ENCODE data around the gene SHISA9. TPM values are rescaled to one million over a fixed set of nuclear protein-coding genes. Genes with fewer than 3 reads are reported as not detected.

Gene SHISA9
- total RNA-seq, 1 donor from 2014 or later = 2.5 TPM

- H3K4me3 ChIP-seq = no peak overlapping the region
- no peak for DNase-seq (ENCODE audit: low spot score)
- H3K27ac Mint-ChIP-seq = no peak overlapping the region
- no peak overlapping the region for H2AFZ ChIP-seq (replicated peaks)
- H3K4me1 ChIP-seq = no peaks in the 10 kb centered on the region
- no peak overlapping the region for H3K4me2 ChIP-seq
- no peaks in the 10 kb centered on the region for H3K79me2 ChIP-seq (ENCODE audit: low read depth)
- H3F3A ChIP-seq (ENCODE audit: low read depth) = no peaks in the 10 kb centered on the region
- TF ChIP-seq EZH2phosphoT487 (IDR thresholded peaks at IDR 0.05) (no peak), EZH2 (IDR thresholded peaks at IDR 0.05) (no peak), CTCF (IDR thresholded peaks at IDR 0.05) (no peak)
- H3K9me3 Mint-ChIP-seq = no peaks in the 10 kb centered on the region
- H3K9me3 ChIP-seq (ENCODE audit: low read depth) = no peaks in the 10 kb centered on the region
- no peak overlapping the region for H3K27ac ChIP-seq
- H3K9ac ChIP-seq = no peak overlapping the region
- H4K20me1 ChIP-seq (ENCODE audit: low read depth) = no peaks in the 10 kb centered on the region
- peaks cover 2% of the 10 kb centered on the region for H3K27me3 Mint-ChIP-seq (ENCODE audit: insufficient read depth, low read depth)
- no peaks in the 10 kb centered on the region for H3K36me3 ChIP-seq
- H3K4me1 Mint-ChIP-seq = no peaks in the 10 kb centered on the region
- H3K36me3 Mint-ChIP-seq = no peaks in the 10 kb centered on the region
- no peak overlapping the region for H3K4me3 Mint-ChIP-seq
- no peaks in the 10 kb centered on the region for H3K27me3 ChIP-seq
Measured at GRCh38 chr16:13203725-13204124, 302.3 kb downstream of the SHISA9 start.

GRCh38 chr16:13205352-13205751 is 304.0 kb downstream of the SHISA9 start:
- Histone ChIP-seq H3K27ac (no peak overlapping the region), H3K27me3 (no peaks in the 10 kb centered on the region), H3F3A (ENCODE audit: low read depth) (no peaks in the 10 kb centered on the region), H4K20me1 (ENCODE audit: low read depth) (no peaks in the 10 kb centered on the region), H3K9me3 (ENCODE audit: low read depth) (no peaks in the 10 kb centered on the region), H3K4me3 (no peak overlapping the region), H3K36me3 (no peaks in the 10 kb centered on the region), H2AFZ (replicated peaks) (no peak overlapping the region), H3K4me1 (no peaks in the 10 kb centered on the region), H3K9ac (no peak overlapping the region), H3K79me2 (ENCODE audit: low read depth) (no peaks in the 10 kb centered on the region), H3K4me2 (no peak overlapping the region)
- H3K27me3 Mint-ChIP-seq (ENCODE audit: insufficient read depth, low read depth) = no peaks in the 10 kb centered on the region
- TF ChIP-seq EZH2phosphoT487 (IDR thresholded peaks at IDR 0.05) = no peak
- TF ChIP-seq EZH2 (IDR thresholded peaks at IDR 0.05) = no peak
- H3K4me1 Mint-ChIP-seq = no peaks in the 10 kb centered on the region
- no peak overlapping the region for H3K4me3 Mint-ChIP-seq
- no peaks in the 10 kb centered on the region for H3K9me3 Mint-ChIP-seq
- no peak for DNase-seq (ENCODE audit: low spot score)
- H3K27ac Mint-ChIP-seq = no peak overlapping the region
- H3K36me3 Mint-ChIP-seq = no peaks in the 10 kb centered on the region

GRCh38 chr16:13206606-13207005 is 305.2 kb downstream of the SHISA9 start:
- Histone ChIP-seq H3K79me2 (ENCODE audit: low read depth) (no peaks in the 10 kb centered on the region), H3K4me1 (no peaks in the 10 kb centered on the region), H3K9me3 (ENCODE audit: low read depth) (no peaks in the 10 kb centered on the region), H3F3A (ENCODE audit: low read depth) (no peaks in the 10 kb centered on the region), H3K4me3 (no peak overlapping the region), H3K27me3 (no peaks in the 10 kb centered on the region), H3K36me3 (no peaks in the 10 kb centered on the region), H3K27ac (no peak overlapping the region), H2AFZ (replicated peaks) (no peak overlapping the region), H3K9ac (no peak overlapping the region), H4K20me1 (ENCODE audit: low read depth) (no peaks in the 10 kb centered on the region), H3K4me2 (no peak overlapping the region)
- Mint-ChIP-seq H3K4me1 (no peaks in the 10 kb centered on the region), H3K36me3 (no peaks in the 10 kb centered on the region), H3K27me3 (ENCODE audit: insufficient read depth, low read depth) (no peaks in the 10 kb centered on the region), H3K9me3 (no peaks in the 10 kb centered on the region), H3K27ac (no peak overlapping the region), H3K4me3 (no peak overlapping the region)
- no peak for DNase-seq (ENCODE audit: low spot score)
- TF ChIP-seq EZH2phosphoT487 (IDR thresholded peaks at IDR 0.05) = no peak
- TF ChIP-seq EZH2 (IDR thresholded peaks at IDR 0.05) = no peak
- TF ChIP-seq CTCF (IDR thresholded peaks at IDR 0.05) = no peak

GRCh38 chr16:13207151-13207550 is 305.8 kb downstream of the SHISA9 start:
- no peak for TF ChIP-seq EZH2phosphoT487 (IDR thresholded peaks at IDR 0.05)
- no peak for TF ChIP-seq CTCF (IDR thresholded peaks at IDR 0.05)
- no peak for TF ChIP-seq EZH2 (IDR thresholded peaks at IDR 0.05)
- H2AFZ ChIP-seq (replicated peaks) = no peak overlapping the region
- DNase-seq (ENCODE audit: low spot score) = no peak
- H3K36me3 ChIP-seq = no peaks in the 10 kb centered on the region
- H3K79me2 ChIP-seq (ENCODE audit: low read depth) = no peaks in the 10 kb centered on the region
- H3K4me3 ChIP-seq = no peak overlapping the region
- Mint-ChIP-seq H3K27me3 (ENCODE audit: insufficient read depth, low read depth) (no peaks in the 10 kb centered on the region), H3K4me3 (no peak overlapping the region), H3K27ac (no peak overlapping the region), H3K4me1 (no peaks in the 10 kb centered on the region), H3K9me3 (no peaks in the 10 kb centered on the region), H3K36me3 (no peaks in the 10 kb centered on the region)
- no peaks in the 10 kb centered on the region for H3K4me1 ChIP-seq
- H3K4me2 ChIP-seq = no peak overlapping the region
- H3K9me3 ChIP-seq (ENCODE audit: low read depth) = no peaks in the 10 kb centered on the region
- no peaks in the 10 kb centered on the region for H4K20me1 ChIP-seq (ENCODE audit: low read depth)
- no peaks in the 10 kb centered on the region for H3F3A ChIP-seq (ENCODE audit: low read depth)
- no peaks in the 10 kb centered on the region for H3K27me3 ChIP-seq
- H3K27ac ChIP-seq = no peak overlapping the region
- no peak overlapping the region for H3K9ac ChIP-seq

All from neural progenitor cell (in vitro differentiated cells).